PC-9 (cell line): ENCODE measurements around the gene TTLL9. TPM values are rescaled to one million over a fixed set of nuclear protein-coding genes. Genes with fewer than 3 reads are reported as not detected.

Experiments
- BruUV-seq: library from RNA; stranded (reverse); fragments of 400-500 nt; replicated peaks from 2 replicates; lab custom pipeline; 2021; lab: Mats Ljungman, UMichigan
- CTCF ChIA-PET: fragments of 300-600 bp; sonication (Branson Sonifier 250); formaldehyde crosslinking; loops from one replicate; lab custom pipeline; 2022; ENCODE audit warnings: antibody characterized with exemption; lab: Charles Lee
- POLR2A ChIA-PET: fragments of 300-600 bp; sonication (Branson Sonifier 250); formaldehyde crosslinking; loops from one replicate; lab custom pipeline; 2022; ENCODE audit warnings: antibody characterized with exemption; ENCODE audit not compliant: unreplicated experiment; lab: Charles Lee
- DNase-seq, 2 experiments: peaks; one replicate each; pipeline versions ENCODE4 v3.0.0 to v3.0.0-alpha.2; 2015 to 2022; ENCODE audit warnings: mixed read lengths in 1 of 2
- H2AFZ ChIP-seq: fragments of 200-600 bp; sonication (generic); 2 replicates; pipeline ENCODE4 v1.8.1; 2017; ENCODE audit warnings: antibody characterized with exemption
- H3F3A ChIP-seq: fragments of 200-600 bp; sonication (generic); 2 replicates; pipeline ENCODE4 v1.8.1; 2017; ENCODE audit warnings: antibody characterized with exemption, mild to moderate bottlenecking, low read depth; ENCODE audit not compliant: insufficient read depth
- H3K27ac ChIP-seq: fragments of 200-600 bp; sonication (generic); 2 replicates; pipeline ENCODE4 v1.6.1; 2016; ENCODE audit warnings: mixed run types
- H3K27me3 ChIP-seq: fragments of 200-600 bp; sonication (generic); 2 replicates; pipeline ENCODE4 v1.6.1; 2016; ENCODE audit warnings: low read depth, mixed run types; ENCODE audit not compliant: insufficient read depth
- H3K36me3 ChIP-seq: fragments of 200-600 bp; sonication (generic); 2 replicates; pipeline ENCODE4 v1.6.1; 2016; ENCODE audit warnings: low read depth, mixed run types
- H3K4me1 ChIP-seq: fragments of 200-600 bp; sonication (generic); replicated peaks from 2 replicates; pipeline ENCODE4 v1.6.1; 2016; ENCODE audit warnings: mixed run types; ENCODE audit not compliant: insufficient read depth
- H3K4me2 ChIP-seq: fragments of 200-600 bp; sonication (generic); 2 replicates; pipeline ENCODE4 v1.6.1; 2017; ENCODE audit warnings: mixed run types
- H3K4me3 ChIP-seq: fragments of 200-600 bp; sonication (generic); 2 replicates; pipeline ENCODE4 v1.6.1; 2016; ENCODE audit warnings: mixed run types
- H3K79me2 ChIP-seq: fragments of 200-600 bp; sonication (generic); 2 replicates; pipeline ENCODE4 v1.6.1; 2017; ENCODE audit warnings: low read depth, mixed run types
- H3K9me2 ChIP-seq: fragments of 200-600 bp; sonication (generic); 2 replicates; pipeline ENCODE4 v1.8.1; 2017; ENCODE audit warnings: mild to moderate bottlenecking; ENCODE audit not compliant: insufficient read depth
- H3K9me3 ChIP-seq: fragments of 200-600 bp; sonication (generic); 2 replicates; pipeline ENCODE4 v1.8.1; 2016; ENCODE audit warnings: low read depth; ENCODE audit not compliant: insufficient read depth
- H4K20me1 ChIP-seq: fragments of 200-600 bp; sonication (generic); 2 replicates; pipeline ENCODE4 v1.8.1; 2017; ENCODE audit not compliant: insufficient read depth
- EZH2 ChIP-seq: fragments of 200-600 bp; sonication (generic); IDR thresholded peaks from 2 replicates; pipeline ENCODE4 v1.8.0; 2017; ENCODE audit warnings: antibody characterized with exemption, low read depth
- intact Hi-C: fragments of 100-400 bp; cut with micrococcal nuclease; formaldehyde crosslinking; loops from one replicate; pipeline ENCODE4 v1.10.0; 2022; ENCODE audit not compliant: unreplicated experiment
- total RNA-seq: library from RNA; stranded (reverse); gene quantifications from 2 replicates; pipeline ENCODE4 v1.2.3, GENCODE V29; 2021
- TF ChIP-seq, protein P1 (sequence below): fragments of 200-600 bp; sonication (generic); conservative IDR thresholded peaks from 2 replicates; pipeline ENCODE4 v1.6.1; 2017; ENCODE audit warnings: mixed run types, antibody characterized with exemption, mild to moderate bottlenecking, moderate library complexity

The TTLL9 gene
- total RNA-seq, 1 experiment from 2014 or later, result 1.8 TPM

DNA sequence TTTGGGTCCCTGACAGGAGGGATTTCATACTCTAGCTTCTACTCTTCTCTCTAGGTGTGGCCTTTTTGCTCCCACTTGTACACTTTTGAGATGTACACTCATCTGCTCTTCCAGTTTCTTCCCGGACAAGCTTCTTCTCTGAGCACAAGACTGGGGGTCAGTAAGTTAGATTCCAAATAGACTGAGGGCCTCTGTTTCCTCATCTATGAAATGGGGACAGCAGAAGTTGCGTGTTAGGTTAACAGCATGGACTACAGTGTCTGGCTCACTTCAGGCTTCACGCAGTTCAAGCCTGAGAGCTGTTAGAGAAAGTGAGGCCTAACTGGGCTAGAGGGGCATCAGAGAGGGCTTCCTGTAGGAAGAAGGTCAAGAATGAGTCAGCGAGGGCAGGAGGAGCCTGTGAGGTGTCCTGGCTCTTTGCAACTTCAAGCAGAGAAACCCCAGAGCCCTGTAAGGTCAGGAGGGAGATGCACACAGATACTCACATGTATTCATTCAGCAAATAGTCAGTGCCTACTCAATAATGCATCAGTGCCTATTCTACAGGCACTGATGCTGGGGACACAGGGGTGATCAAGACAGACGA, 118.1 kb downstream of the TTLL9 start:
- Histone ChIP-seq H3K4me2 (no peak overlapping the region), H3K4me3 (no peak overlapping the region), H2AFZ (no peak overlapping the region), H3K9me2 (no peaks in the 10 kb centered on the region), H3K79me2 (no peaks in the 10 kb centered on the region), H4K20me1 (no peaks in the 10 kb centered on the region), H3K9me3 (no peaks in the 10 kb centered on the region), H3K27ac (no peak overlapping the region), H3K36me3 (no peaks in the 10 kb centered on the region), H3K4me1 (no peaks in the 10 kb centered on the region), H3K27me3 (peaks cover 34% of the 10 kb centered on the region), H3F3A (no peaks in the 10 kb centered on the region)
- intact Hi-C loops, result no loop called here
- CTCF ChIA-PET, result no interaction called here
- TF ChIP-seq, protein P1, sequence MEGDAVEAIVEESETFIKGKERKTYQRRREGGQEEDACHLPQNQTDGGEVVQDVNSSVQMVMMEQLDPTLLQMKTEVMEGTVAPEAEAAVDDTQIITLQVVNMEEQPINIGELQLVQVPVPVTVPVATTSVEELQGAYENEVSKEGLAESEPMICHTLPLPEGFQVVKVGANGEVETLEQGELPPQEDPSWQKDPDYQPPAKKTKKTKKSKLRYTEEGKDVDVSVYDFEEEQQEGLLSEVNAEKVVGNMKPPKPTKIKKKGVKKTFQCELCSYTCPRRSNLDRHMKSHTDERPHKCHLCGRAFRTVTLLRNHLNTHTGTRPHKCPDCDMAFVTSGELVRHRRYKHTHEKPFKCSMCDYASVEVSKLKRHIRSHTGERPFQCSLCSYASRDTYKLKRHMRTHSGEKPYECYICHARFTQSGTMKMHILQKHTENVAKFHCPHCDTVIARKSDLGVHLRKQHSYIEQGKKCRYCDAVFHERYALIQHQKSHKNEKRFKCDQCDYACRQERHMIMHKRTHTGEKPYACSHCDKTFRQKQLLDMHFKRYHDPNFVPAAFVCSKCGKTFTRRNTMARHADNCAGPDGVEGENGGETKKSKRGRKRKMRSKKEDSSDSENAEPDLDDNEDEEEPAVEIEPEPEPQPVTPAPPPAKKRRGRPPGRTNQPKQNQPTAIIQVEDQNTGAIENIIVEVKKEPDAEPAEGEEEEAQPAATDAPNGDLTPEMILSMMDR, result no peak
- TF ChIP-seq EZH2, result no peak
- POLR2A ChIA-PET, result no interaction called here
- no TSS peak for BruUV-seq
- no peak for DNase-seq

DNA sequence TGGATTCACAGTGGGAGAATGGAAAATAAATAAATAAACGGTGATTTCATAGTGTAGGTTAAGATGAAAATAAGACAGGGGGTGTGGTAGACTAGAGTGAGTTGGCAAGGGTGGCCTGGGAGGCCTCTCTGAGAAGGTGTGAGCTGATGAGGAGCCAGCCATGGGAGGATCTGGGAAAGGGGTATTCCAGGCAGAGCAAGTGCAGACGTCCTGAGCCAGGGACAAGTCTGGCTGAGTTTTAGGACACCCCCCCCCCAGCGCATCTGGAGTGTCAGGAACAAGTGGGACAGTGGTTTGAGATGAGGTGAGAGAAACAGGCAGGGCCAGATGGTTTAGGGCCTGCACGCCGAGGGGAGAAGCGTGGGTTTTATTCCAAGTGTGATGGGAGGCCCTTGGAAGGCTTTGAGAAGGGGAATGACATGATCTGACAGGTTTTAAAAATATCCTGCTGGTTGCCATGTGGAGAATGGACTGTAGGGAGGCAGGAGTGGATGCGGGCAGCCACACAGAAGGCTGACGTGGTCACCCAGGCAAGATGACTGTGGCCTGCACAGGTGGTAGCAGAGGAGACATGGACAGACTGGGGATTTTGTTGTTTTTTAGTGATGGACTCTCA, 118.7 kb downstream of the TTLL9 start:
- H3K4me1 ChIP-seq, result no peaks in the 10 kb centered on the region
- intact Hi-C loops, result no loop called here
- no peaks in the 10 kb centered on the region for H3K36me3 ChIP-seq
- H3K9me3 ChIP-seq, result no peaks in the 10 kb centered on the region
- no peak for DNase-seq
- no peaks in the 10 kb centered on the region for H3F3A ChIP-seq
- no peaks in the 10 kb centered on the region for H3K9me2 ChIP-seq
- CTCF ChIA-PET, result no interaction called here
- no peaks in the 10 kb centered on the region for H4K20me1 ChIP-seq
- H2AFZ ChIP-seq, result no peak overlapping the region
- peaks cover 36% of the 10 kb centered on the region for H3K27me3 ChIP-seq
- no peaks in the 10 kb centered on the region for H3K79me2 ChIP-seq
- TF ChIP-seq, protein P1, result no peak
- no peak for TF ChIP-seq EZH2
- POLR2A ChIA-PET, result no interaction called here
- BruUV-seq, result no TSS peak
- no peak overlapping the region for H3K4me3 ChIP-seq
- no peak overlapping the region for H3K27ac ChIP-seq
- no peak overlapping the region for H3K4me2 ChIP-seq

DNA sequence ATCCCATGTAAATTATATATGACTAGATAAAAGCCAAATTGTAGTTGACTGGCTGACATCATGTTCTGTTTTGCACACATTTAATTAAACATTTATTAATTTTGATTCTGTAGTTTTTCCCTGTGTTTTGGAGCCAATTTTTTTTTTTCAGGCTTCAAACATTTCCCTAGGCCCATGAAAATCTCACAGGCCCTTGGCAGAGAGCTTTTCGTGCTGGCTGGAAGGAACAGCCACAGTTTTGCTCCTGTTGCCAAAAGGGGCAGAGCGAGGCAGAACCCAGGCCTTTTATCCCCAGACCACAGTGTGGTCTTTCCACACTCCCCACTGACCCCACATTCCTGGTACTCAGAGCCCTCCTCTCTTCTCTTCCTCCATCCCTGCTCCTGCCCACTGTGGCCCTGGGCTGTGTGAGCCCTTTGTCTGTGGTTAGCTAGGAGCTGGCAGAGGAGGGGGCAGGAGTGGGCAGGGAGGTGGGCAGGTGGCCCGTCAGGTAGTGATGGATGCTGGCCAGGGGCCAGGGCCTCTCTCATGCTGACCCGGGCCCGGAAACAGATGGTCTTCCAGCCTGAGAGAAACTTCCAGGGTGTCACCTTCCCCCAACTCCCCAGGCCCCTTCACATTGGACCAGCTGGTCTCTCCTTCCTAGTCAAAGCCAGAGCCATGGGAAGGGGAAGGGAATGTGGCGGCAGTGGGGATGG, 120.4 kb downstream of the TTLL9 start:
- CTCF ChIA-PET, result no interaction called here
- Histone ChIP-seq H3K27me3 (peaks cover 38% of the 10 kb centered on the region), H3K4me2 (no peak overlapping the region), H3K4me3 (no peak overlapping the region), H4K20me1 (no peaks in the 10 kb centered on the region), H3K9me3 (no peaks in the 10 kb centered on the region), H3K36me3 (no peaks in the 10 kb centered on the region), H2AFZ (no peak overlapping the region), H3F3A (no peaks in the 10 kb centered on the region), H3K79me2 (no peaks in the 10 kb centered on the region), H3K27ac (no peak overlapping the region), H3K4me1 (no peaks in the 10 kb centered on the region), H3K9me2 (no peaks in the 10 kb centered on the region)
- no peak for DNase-seq
- BruUV-seq, result no TSS peak
- TF ChIP-seq, protein P1, result no peak
- no peak for TF ChIP-seq EZH2
- POLR2A ChIA-PET, result interaction anchor here (0.7 kb wide), 1 partner anchor 657 kb away, joined by 3 read pairs; no protein-coding TSS in a partner anchor
- intact Hi-C loops, result no loop called here
